HG03571 (cell line): ENCODE measurements around the gene SRL.
"Not testable (repeated sequence)": the region's sequence is repeated elsewhere in the genome, so short reads cannot be mapped to it uniquely, and the experiment has no call there.

Experiments
- ATAC-seq: cut with Tn5 transposase; IDR thresholded peaks from one replicate; pipeline ENCODE4 v1.9.1; 2021; ENCODE audit not compliant: unreplicated experiment

SRL gene

DNA sequence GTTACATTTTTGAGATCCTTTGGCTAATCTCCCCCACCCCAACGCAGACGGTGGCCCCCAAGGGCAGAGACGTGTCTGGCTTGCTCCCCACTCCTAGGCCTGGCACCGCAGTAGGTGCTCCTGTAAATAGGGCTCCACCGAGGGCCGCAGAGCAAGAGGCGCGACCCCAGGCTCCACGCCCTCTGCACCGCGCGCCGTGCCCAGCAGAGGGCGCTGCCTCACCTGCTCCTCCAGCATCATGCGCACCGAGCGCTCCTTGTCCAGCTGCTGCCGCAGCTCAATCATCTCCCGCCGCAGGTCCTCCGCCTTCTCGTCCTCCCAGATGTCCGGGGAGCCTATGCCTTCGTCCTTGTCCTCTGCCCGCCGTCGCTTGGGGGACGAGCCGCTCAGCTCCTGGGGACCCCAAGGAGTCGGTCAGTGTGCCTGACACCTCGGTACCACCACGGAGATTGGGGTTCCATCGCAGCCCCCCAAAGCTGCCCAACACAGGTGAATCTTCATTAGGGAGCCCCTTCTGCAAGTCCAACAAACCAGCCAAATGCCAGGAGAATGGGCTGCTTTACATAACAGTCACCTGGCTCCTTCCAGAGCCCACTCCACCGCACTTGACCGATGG is 19.8 kb upstream of the SRL start:
- ATAC-seq, result no peak

DNA sequence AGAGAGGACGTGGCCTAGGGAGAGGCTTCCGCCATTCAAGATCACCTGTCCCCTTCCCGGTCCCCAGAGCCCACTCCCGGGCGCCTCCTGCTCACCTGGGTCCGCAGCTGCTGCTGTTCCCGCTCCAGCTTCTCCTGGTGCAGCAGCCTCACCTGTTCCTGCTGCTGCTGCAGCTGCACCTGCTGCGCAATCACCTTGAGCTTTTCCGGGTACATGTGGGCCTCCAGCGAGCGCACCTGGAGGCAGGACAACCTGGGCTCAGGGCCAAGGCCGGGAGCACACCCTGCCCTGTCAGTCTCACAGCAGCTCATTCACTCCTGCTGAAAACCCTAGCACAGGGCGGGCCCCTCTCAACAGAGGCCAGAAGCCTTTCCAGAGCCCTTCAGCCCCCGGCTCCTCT is 18.5 kb upstream of the SRL start:
- no peak for ATAC-seq

DNA sequence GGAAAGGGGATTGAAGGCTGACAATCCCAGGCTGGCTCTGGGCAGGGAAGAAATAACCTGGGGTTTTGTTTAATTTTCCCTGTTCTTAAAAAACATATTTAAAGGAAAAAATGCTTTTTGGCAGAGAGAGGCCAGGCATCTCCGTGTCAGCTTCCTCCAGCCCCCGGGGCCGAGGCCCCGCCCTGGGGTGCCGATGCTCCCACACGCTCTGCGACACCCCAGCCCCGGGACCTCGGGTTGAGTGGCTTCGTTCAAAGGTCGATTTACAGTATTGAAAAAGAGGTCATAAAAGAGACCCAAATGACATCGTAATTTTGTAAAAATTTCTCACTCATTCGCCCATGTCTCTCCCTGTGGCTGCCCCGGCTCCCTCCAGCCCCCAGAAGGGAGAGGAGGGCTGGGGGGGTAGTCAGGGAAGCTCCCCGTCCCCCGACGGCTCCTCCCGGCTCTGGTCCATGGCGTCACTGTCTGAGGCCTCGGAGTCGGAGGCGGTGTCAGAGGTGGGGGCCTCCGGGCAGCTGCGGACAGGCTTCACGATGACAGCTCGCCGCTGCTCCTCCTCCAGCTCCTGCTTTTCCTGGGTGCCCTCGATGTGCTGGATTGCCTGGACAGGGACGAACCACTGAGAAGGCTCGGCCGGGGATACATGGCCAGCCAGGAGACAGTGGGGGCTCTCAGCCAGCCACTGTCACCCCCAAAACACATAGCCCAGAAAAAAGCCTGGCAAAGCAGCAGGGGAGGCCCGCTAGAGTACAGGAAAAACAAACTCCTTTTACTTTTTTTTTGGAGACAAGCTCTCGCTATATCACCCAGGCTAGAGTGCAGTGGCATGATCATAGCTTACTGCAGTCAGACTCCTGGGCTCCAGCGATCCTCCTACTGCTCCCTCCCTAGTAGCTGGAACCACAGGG is 16.0 kb upstream of the SRL start:
- ATAC-seq, result no peak

DNA sequence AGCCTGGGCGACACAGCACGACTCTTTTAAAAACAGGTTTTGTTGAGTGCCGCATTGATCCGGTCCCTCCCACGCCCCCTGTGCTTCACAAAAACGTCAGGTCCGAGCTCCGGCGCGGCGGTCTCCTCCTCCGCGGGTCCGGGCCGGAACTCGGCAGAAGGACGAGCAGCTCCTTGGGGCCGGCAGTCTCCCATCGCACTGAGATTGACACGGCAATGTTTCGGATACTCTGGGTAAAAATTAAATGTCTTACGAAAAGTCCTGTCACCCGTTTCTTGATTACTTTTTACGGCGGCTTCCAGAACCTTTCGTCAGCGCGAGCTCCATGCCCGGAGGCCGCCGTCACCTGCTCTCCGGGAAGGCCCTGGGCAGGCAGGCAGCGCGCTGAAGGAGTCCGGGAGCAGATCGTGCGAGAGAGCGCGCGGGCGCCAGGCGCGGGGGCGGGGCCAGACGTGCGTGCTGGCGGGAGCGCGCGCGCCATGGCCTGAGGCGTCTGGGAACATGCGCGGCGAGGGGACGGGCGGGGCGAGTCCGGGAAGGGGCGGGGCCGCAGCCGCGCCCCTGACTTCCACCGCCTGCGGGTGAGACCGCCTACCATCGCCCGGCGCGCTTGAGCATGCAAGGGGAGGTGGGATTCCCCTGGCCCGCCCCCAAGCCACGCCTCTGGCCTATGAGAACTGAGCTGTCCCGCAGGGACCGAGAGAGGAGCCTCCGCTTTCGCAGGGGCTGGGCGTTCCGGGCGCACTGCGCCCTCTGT is 11.7 kb upstream of the SRL start:
- peak; percentile 93 for ATAC-seq

DNA sequence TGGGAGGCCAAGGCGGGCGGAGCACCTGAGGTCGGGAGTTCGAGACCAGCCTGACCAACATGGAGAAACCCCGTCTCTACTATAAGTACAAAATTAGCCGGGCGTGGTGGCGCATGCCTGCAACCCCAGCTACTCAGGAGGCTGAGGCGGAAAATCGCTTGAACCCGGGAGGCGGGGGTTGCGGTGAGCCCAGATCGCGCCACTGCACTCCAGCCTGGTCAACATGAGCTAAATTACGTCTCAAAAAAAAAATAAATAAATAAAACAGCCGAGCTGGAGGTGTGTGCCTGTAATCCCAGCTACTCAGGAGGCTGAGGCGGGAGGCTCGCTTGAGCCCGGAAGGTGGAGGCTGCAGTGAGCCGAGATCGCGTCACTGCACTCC is 11.1 kb upstream of the SRL start:
- ATAC-seq, result not testable (repeated sequence)

DNA sequence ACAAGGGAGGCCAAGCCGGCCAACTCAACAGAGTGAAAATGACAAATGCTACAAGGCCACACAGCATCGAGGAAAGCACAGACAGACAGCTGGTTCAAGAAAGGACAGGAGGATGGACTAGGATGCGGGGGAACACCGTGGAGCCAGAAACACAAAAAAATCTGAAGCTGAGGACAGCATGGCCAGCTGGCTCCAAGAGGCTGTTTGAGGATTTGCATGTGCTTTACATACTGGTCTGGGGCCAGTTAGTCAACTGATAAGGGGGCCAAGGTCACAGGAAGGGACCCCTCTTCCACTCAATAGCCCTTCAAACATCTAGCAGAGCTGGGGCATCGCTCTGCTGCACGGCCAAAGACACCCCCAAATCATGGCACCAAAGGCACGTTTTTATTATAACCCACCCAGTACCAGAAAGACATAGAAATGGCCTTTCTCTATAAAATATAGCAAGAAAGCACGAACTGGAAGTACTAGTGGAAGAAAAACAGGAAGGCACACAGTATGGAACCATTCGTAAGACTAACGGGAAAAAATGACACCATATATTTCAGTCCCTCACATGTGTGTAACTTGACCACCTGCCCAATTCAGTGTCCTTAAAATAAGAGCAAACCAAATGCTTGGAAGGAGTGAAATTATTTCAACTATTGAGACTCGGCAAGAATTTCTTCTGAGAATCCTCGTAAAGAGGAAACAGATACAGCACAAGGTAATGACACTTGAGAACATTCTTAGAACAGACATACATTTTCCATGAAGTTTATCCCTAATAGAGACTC is 7.8 kb upstream of the SRL start:
- no peak for ATAC-seq

DNA sequence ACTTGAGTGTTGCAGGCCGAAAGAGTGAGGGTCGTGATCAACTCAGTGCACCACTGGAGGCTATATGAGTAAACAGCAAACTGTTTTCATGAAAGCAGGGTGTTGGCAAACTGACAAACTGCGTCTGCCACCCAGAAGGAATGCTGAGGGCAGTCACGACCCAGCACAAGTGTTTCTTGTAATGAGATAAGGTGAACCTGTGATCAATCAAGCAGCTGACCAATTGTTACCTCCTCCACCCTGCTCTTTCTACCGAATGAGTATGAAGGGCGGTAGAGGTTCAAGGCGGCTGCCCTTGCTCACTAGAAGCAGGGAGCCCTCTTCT is 5.5 kb upstream of the SRL start:
- no peak for ATAC-seq

DNA sequence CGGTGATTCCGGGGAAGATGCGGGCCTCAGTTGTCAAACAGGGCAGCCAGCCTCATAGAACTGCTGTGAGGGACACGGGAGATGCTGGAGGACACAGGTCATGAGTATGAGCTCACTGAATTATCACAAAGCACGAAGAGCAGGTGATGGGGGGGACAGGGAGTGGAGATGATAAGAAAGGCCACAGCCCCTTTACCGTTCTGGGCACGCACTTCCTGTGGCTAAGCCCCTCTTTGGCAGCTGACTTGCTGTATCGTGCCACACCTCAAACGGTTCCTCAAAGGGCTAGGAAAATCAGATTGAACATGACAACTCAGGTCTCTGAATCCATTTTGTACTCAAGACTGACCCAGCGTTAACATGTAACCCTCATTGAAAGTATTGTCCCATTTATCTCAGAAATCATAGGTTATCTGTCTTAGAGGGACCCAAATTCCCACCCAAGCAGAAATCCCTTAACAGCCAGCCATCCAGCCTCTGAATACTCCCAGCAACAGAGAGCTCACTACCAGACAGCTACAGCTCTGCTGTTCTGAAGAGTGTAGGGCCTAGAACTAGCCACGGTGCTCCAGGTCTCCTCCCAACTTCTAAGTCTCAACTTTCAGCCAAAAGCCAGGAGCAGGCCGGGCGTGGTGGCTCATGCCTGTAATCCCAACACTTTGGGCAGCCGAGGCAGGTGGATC is 5.0 kb upstream of the SRL start:
- no peak for ATAC-seq

DNA sequence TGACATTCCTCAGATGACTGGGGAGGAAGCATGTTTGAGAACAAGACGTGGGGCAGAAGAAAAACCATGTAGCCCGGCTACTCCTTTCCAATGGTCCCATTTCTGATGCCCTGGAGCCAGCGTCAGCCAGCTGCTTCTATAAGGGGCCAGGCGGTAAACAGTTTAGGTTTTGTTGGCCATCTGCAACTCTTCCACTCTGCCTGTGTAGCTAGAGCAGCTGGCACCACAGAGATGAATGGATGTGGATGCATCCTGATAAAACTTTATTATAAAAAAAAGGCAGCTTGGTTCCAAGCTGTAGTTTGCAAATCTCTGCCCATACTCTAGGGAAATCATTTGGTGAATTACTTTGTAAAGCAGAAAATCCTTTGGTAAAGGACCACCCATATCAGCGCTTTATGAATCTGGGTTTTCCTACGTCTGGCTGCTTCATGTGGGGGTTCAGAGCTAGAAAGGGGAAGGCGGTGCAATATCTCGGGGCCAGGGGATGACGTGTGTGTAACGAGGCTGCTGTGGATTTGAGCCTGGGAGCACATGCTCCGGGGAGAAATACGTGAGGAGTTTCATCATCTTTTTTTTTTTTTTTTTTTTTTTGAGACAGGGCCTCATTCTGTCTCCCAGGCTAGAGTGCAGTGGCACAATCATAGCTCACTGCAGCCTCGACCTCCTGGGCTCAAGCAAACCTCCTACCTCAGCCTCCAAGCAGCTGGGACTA is 3.4 kb upstream of the SRL start:
- ATAC-seq, result no peak

DNA sequence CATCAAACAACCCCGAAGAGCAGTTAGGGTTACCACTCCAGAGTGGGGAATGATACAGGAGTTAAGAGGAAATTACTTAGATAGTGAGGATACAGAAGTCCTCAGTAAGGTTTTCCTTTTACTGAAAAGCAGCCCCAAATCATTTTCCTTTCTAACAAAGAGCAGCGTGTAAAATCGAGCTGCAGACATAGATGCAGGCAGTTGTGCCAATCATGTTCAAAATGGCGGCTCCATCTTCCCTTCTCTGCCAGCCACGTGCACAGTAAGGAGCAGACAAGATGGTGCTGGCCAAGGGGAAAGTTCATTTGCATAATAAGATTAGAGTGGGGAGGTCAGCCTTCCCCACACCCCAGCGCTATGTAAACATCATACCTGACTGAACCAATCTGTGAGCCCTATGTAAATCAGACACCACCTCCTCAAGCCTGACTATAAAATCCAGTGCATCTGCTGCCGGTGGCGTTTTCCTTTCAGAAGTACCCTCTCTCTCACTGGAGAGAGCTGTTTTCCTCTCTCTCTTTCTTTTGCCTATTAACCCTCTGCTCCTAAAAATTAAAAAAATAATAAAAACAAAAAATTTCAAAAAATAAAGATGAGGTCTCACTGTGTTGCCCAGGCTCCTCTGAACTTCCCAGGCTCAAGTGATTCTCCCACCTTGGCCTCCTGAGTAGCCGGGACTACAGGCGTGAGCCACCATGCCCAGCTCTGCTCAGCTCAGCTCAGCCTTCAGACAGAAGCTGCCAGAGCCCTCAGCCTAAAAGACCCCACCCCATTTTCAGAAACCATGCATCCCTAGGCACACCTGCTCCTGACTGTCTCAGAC is 2.6 kb upstream of the SRL start:
- ATAC-seq, result no peak

DNA sequence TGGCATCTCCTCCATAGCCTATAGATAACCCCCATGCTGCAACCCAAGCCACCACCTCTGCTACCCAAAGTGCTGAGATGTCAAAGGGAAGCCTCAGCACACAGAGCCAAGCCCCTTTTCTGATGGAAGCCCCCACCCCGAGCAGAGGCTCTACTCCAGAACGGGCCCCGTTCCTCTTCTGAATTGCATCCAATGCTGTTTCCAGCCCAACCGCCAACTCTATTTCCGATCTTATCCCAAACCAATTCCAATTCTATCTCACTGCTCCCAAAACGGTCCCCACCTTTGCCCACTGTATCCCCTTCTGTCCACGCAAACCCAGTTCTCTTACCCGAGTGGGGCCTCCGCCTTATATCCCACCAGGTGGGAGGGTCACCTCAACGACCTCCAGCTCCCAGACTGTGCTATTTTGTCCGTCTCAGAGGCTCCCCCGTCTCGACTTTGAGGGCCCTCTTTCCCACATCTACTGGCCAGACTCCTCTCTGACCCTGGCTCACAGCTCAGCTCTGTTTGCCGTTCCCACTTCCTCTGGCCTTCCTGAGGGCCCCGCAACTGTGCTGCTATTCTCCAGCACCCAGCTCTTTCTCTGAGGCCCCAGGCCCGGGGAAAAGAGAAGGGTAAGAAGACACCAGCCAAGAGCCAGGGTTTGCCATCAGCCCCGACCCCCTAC is 487 bp downstream of the SRL start:
- ATAC-seq, result no peak

DNA sequence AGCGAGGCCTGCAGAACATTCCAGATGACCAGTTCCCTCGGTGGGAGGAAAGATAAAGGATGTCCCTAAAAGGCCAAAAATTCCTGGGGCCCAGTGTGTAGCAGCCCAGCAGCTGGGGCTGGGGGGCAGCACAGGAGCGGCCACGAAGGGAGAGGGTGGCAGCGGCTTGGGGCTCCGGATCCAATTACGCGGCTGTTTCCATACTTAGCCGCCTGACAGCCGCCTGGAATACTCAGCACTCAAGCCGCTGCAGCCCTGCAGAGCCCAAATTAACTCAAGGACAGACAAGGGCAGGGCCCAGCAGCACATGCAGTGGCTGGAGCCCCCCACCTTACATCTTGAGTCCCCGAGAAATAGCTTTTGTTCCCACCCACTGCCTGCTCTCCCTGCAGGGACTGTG is 1.3 kb downstream of the SRL start:
- ATAC-seq, result no peak

DNA sequence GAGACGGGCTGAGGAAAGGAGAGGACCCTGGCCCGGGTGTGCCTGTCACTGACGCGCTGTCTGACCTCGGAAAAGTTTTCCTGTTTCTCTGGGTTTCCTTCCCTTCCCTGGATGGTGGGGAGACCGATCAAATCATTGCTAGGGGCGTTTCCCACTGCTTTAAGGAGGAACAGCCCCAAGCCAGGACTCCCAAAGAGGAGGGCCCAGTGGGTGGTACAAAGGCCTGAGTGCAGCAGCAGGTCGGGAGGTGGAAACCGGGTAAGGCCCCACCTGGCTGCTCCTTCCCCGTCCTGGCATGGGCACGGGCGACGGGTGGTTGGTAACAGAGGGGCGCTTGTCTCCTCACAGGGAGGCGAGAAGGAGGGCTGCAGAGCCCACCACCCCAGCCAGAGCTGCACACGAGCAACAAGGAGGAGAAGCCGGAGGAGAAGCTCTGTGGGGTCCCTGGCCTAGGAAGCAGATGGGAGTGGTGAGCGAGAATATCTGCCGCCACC is 2.2 kb downstream of the SRL start:
- no peak for ATAC-seq

DNA sequence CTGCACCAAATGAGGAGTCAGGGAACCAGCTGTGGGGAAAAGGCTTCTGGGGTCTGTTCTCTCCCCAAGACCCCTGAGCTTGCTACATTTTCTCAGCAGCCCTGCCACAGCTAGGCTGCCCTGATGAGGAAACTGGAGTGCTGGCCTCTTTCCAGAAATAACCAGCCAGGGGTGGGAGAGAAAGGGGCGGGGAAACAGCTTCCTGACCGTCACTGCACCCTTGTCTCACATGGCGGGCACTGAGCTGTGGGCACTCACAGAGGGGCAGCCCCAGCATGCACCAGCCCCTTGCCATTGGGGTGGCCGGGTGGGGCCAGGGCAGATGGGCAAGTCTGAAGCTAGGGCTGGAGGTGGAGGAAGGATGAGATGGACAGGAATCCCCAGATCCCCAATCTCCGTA is 2.9 kb downstream of the SRL start:
- ATAC-seq, result no peak

DNA sequence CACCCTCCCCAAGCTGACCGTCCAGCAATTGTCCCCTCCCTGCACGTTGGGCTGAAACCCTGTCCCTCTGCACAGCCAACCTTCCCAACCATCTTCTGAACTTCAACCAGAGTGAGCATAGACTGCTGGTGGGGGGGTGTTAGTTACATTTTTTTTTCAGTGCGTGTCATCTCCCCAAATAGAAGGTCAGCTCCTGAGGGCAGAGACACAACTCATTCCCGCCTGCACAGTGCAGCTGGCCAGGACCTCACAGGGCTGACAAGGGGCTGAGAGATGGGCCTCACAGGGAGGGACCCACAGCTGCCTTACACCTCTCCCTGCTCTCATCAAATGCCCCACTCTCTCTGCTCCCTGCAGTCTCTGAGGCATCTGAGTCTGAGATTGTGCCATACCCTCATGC is 8.4 kb downstream of the SRL start:
- no peak for ATAC-seq

DNA sequence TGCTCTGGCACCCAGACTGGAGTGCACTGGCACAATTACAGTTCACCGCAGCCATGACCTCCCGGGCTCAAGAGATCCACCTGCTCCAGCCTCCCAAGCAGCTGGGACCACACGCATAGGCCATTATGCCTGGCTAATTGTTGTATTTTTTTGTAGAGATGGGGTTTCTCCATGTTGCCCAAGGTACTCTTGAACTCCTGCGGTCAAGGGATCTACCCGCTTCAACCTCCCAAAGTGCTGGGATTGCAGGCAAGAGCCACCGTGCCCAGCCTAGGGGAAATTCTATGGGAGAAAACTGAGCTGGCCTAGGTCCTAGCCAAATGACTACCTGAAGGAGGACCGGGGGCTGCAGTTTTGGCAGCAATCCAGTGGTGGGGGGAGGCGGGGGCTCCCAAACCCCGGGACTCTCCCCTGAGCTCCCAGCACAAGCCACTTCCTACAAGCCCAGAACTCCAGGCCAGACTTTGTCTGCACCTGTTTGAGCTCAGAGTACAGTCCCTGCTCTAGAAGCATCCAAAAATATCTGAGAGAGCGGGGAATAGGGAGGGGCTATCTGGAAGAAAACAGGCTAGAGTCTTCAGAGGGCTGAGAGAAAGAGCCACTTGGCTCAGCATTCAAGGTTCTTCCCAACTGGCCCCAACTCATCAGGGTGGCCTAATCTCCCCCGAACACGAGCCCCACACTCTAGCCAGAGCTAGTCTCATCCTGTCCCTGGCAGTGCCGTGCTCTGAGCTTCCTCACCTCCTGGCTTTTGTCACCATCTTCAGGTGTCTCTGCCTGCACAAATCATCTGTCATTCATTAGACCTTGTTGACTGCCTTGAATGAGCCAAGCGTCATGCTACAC is 9.1 kb downstream of the SRL start:
- no peak for ATAC-seq

DNA sequence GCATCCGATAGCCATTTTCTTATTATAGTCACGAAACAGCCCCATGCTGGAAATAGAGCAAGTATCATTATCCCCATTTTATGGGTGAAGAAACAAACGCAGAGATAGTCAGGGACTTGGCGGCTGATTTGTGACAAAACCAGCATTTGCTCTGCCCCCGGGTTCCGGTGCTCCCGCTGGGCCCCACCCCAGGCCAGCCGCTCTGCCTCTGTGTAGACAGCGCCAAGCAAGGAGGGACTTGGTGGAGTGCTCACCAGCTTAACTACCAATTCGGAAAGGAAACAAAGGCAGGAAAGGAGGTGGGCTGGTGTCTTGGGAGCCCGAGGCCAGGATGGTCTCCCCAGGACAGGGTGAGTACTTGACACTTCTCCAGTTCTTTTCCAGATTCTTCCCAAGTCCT is 10.0 kb downstream of the SRL start:
- ATAC-seq, result no peak

DNA sequence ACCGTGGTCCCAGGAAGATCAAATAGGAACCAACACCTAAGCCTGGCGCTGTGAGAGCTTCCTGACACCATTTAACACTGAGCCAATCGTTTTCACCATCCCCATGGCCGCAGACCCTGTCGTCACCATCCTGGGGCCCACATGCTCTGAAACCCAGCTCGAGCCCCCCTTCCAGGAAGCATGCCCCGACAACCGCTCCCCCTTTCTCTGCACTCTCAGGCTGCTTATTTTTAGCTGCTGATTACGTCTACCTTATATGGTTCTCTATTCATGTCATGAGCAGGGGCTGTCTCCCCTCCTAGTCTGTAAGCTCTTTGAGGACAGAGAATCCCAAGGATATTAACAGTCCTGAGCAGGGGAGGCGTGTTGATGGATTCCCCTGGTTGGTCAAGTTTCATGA is 10.5 kb downstream of the SRL start:
- no peak for ATAC-seq
